Prostate gland (tissue), 2 donors: ENCODE measurements around the gene CDK14. TPM values are rescaled to one million over a fixed set of nuclear protein-coding genes. Genes with fewer than 3 reads are reported as not detected.
"Not testable (repeated sequence)": the region's sequence is repeated elsewhere in the genome, so short reads cannot be mapped to it uniquely, and the experiment has no call there.

ENCODE experiments used
- DNase-seq: peaks from one replicate; pipeline ENCODE4 v3.0.0-alpha.2; 2019; ENCODE audit warnings: low spot score
- H3K27ac ChIP-seq, 2 donors: fragments of 200-600 bp; sonication (generic); 2 replicates each; pipeline ENCODE4 v1.5.1; 2017 to 2019
- H3K27me3 ChIP-seq: fragments of 200-600 bp; sonication (generic); replicated peaks from 2 replicates; pipeline ENCODE4 v1.5.1; 2019; ENCODE audit not compliant: insufficient read depth
- H3K36me3 ChIP-seq, 2 donors: fragments of 200-600 bp; sonication (generic); 1 replicate in 1 of 2; 2 replicates in 1 of 2; pipeline versions ENCODE4 v1.5.1 to v1.8.1; 2017 to 2019
- H3K4me1 ChIP-seq: fragments of 200-600 bp; sonication (generic); replicated peaks from 2 replicates; pipeline ENCODE4 v1.5.1; 2019
- H3K4me3 ChIP-seq, 2 donors: fragments of 200-600 bp; sonication (generic); 2 replicates each; pipeline ENCODE4 v1.5.1; 2017 to 2019
- H3K9me3 ChIP-seq: fragments of 200-600 bp; sonication (generic); 2 replicates; pipeline ENCODE4 v1.5.1; 2017
- CTCF ChIP-seq, 4 experiments: fragments of 200-600 bp in 2 of 4; fragments of 450-650 bp in 2 of 4; sonication (generic) in 2 of 4; IDR thresholded peaks; 1 replicate in 3 of 4; 2 replicates in 1 of 4; pipeline ENCODE4 v1.5.1; 2016 to 2019; ENCODE audit warnings: antibody characterized with exemption in 4 of 4, mild to moderate bottlenecking in 2 of 4, moderate library complexity in 2 of 4
- POLR2A ChIP-seq: fragments of 450-650 bp; IDR thresholded peaks from one replicate; pipeline ENCODE4 v1.6.1; 2016; ENCODE audit warnings: antibody characterized with exemption, mild to moderate bottlenecking
- POLR2AphosphoS5 ChIP-seq: sonication (generic); formaldehyde crosslinking; IDR thresholded peaks from one replicate; pipeline ENCODE4 v1.6.1; 2017; ENCODE audit warnings: antibody characterized with exemption
- WGBS: methylation state at CpG from one replicate; pipeline ENCODE4 v1.1.5; 2018; 5-methylcytosine and 5-hydroxymethylcytosine counted together
- intact Hi-C: fragments of 100-400 bp; cut with DNase I; formaldehyde crosslinking; loops from one replicate; pipeline ENCODE4 v1.14.2; 2022
- total RNA-seq, 2 donors: library from RNA; depleted of rRNA; stranded (reverse); fragments of >200 nt; gene quantifications; one replicate each; pipeline ENCODE4 v1.1.0, GENCODE V29; 2016

The CDK14 gene
- total RNA-seq, 2 donors from 2014 or later, result 13.7 to 20.7 TPM

GRCh38 chr7:90797596-90797995, 201.5 kb downstream of the CDK14 start:
- intact Hi-C loops, result no loop called here
- H3K9me3 ChIP-seq, result no peaks in the 10 kb centered on the region
- no peak overlapping the region for H3K4me3 ChIP-seq

GRCh38 chr7:90804370-90804769, 208.2 kb downstream of the CDK14 start:
- H3K36me3 ChIP-seq, result no peaks in the 10 kb centered on the region
- H3K27me3 ChIP-seq, result no peaks in the 10 kb centered on the region
- TF ChIP-seq CTCF (IDR thresholded peaks at IDR 0.05) (no peak), POLR2AphosphoS5 (no peak), POLR2A (no peak)
- H3K4me1 ChIP-seq, result no peaks in the 10 kb centered on the region
- H3K4me3 ChIP-seq, result no peak overlapping the region
- intact Hi-C loops, result no loop called here
- H3K27ac ChIP-seq, result no peak overlapping the region
- no peak for DNase-seq
- no peaks in the 10 kb centered on the region for H3K9me3 ChIP-seq
- WGBS, result 82% methylated on average over 1 of the region's 1 CpG

More at GRCh38 chr7:90797596-90797995, 201.5 kb downstream of the CDK14 start:
- H3K36me3 ChIP-seq, result no peaks in the 10 kb centered on the region
- no peaks in the 10 kb centered on the region for H3K4me1 ChIP-seq
- H3K27ac ChIP-seq, result no peak overlapping the region
- WGBS, result 90% methylated on average over 2 of the region's 2 CpGs
- H3K27me3 ChIP-seq, result no peaks in the 10 kb centered on the region
- TF ChIP-seq CTCF (IDR thresholded peaks at IDR 0.05) (no peak), POLR2AphosphoS5 (no peak), POLR2A (no peak)
- no peak for DNase-seq

GRCh38 chr7:90815552-90815951, 219.4 kb downstream of the CDK14 start:
- H3K4me3 ChIP-seq, H3K27ac ChIP-seq, DNase-seq, H3K36me3 ChIP-seq, H3K4me1 ChIP-seq, intact Hi-C loops, H3K27me3 ChIP-seq, H3K9me3 ChIP-seq: not testable (repeated sequence)
- 94% methylated on average over 2 of the region's 2 CpGs for WGBS

- Histone ChIP-seq H3K27ac (no peak overlapping the region), H3K27me3 (no peaks in the 10 kb centered on the region), H3K4me3 (no peak overlapping the region), H3K4me1 (no peaks in the 10 kb centered on the region), H3K36me3 (no peaks in the 10 kb centered on the region), H3K9me3 (no peaks in the 10 kb centered on the region)
- peak; percentile 7 for DNase-seq
- intact Hi-C loops, result no loop called here
- no peak for TF ChIP-seq POLR2A
- peak; percentile 39 for TF ChIP-seq POLR2AphosphoS5
- TF ChIP-seq CTCF (IDR thresholded peaks at IDR 0.05), result no peak
- 23% methylated on average over 6 of the region's 6 CpGs for WGBS
Observed at GRCh38 chr7:90816511-90817142, 220.5 kb downstream of the CDK14 start.

- no peaks in the 10 kb centered on the region for H3K27me3 ChIP-seq
- TF ChIP-seq POLR2A (no peak), CTCF (IDR thresholded peaks at IDR 0.05) (no peak), POLR2AphosphoS5 (no peak)
- intact Hi-C loops, result no loop called here
- no peak overlapping the region for H3K27ac ChIP-seq
- DNase-seq, result no peak
- WGBS, result 44% methylated on average over 4 of the region's 4 CpGs
- H3K9me3 ChIP-seq, result no peaks in the 10 kb centered on the region
- H3K4me1 ChIP-seq, result no peaks in the 10 kb centered on the region
- no peak overlapping the region for H3K4me3 ChIP-seq
- H3K36me3 ChIP-seq, result no peaks in the 10 kb centered on the region
Observed at GRCh38 chr7:90817151-90817550, 221.0 kb downstream of the CDK14 start.
